Heart left ventricle (tissue), 16 donors: ENCODE data around the gene CACNA1D. TPM values are rescaled to one million over a fixed set of nuclear protein-coding genes. Genes with fewer than 3 reads are reported as not detected.

ENCODE experiments used
- ATAC-seq, 4 donors: fragments of 200-7000 bp; cut with Tn5 transposase; one replicate each; pipeline ENCODE4 v1.9.1; 2020 to 2022; ENCODE audit warnings: moderate library complexity in 4 of 4, mild to moderate bottlenecking in 3 of 4, moderate number of reproducible peaks in 1 of 4
- DNase-seq, 5 donors: peaks; one replicate each; pipeline ENCODE4 v3.0.0-alpha.2; 2020
- H3K27ac ChIP-seq, 12 donors: fragments of 200-600 bp; sonication (generic) in 4 of 12; one replicate each; pipeline versions ENCODE4 v1.5.0 to v1.8.0; 2016 to 2022; ENCODE audit warnings: mild to moderate bottlenecking in 2 of 12
- H3K27me3 ChIP-seq, 9 donors: fragments of 200-600 bp; sonication (generic) in 2 of 9; one replicate each; pipeline versions ENCODE4 v1.5.1 to v1.8.0; 2016 to 2022; ENCODE audit warnings: mild to moderate bottlenecking in 3 of 9
- H3K36me3 ChIP-seq, 9 donors: fragments of 200-600 bp; sonication (generic) in 2 of 9; one replicate each; pipeline versions ENCODE4 v1.5.0 to v1.8.0; 2018 to 2022; ENCODE audit warnings: mild to moderate bottlenecking in 2 of 9
- H3K4me1 ChIP-seq, 12 donors: fragments of 200-600 bp; sonication (generic) in 4 of 12; one replicate each; pipeline versions ENCODE4 v1.5.0 to v1.8.0; 2016 to 2022; ENCODE audit warnings: mild to moderate bottlenecking in 3 of 12
- H3K4me3 ChIP-seq, 12 donors: fragments of 200-600 bp; sonication (generic) in 4 of 12; one replicate each; pipeline versions ENCODE4 v1.5.0 to v1.8.0; 2017 to 2022; ENCODE audit warnings: mild to moderate bottlenecking in 9 of 12, moderate library complexity in 4 of 12
- H3K9me3 ChIP-seq, 12 donors: fragments of 200-600 bp; sonication (generic) in 4 of 12; one replicate each; pipeline versions ENCODE4 v1.5.0 to v1.8.0; 2016 to 2022; ENCODE audit warnings: mild to moderate bottlenecking in 1 of 12
- POLR2A ChIP-seq, 2 donors: fragments of 450-650 bp; IDR thresholded peaks; one replicate each; pipeline ENCODE4 v1.6.1; 2017; ENCODE audit warnings: antibody characterized with exemption in 2 of 2, mild to moderate bottlenecking in 2 of 2, moderate library complexity in 2 of 2
- WGBS, 4 donors: extraction: QIAGEN DNeasy Blood & Tissue Kit in 2 of 4; methylation state at CpG; one replicate each; pipeline versions ENCODE4 v1.1.5 to v1.1.7; 2013 to 2018; 5-methylcytosine and 5-hydroxymethylcytosine counted together
- intact Hi-C, 10 donors: fragments of 100-400 bp; cut with DNase I; formaldehyde crosslinking; loops; one replicate each; pipeline versions ENCODE4 v1.11.1 to v1.14.2; 2022
- polyA plus RNA-seq, 2 donors: library from polyadenylated mRNA; stranded (reverse); fragments of 200-250 nt; gene quantifications; one replicate each; pipeline ENCODE4 v1.2.3, GENCODE V29; 2013
- total RNA-seq, 9 donors: library from RNA; depleted of rRNA in 2 of 9; stranded (reverse); fragments of >200 nt in 2 of 9; fragmentation: NEBNext Ultra II Directional in 3 of 9; extraction: Animal tissue kit (Norgen Biotek cat#: 25700) in 3 of 9; gene quantifications; one replicate each; pipeline versions ENCODE4 v1.1.0 to v1.2.4, GENCODE V29; 2016 to 2023
- TF ChIP-seq, protein P1 (sequence below), 12 donors: fragments of 200-600 bp; sonication (generic) in 4 of 12; IDR thresholded peaks; one replicate each; pipeline versions ENCODE4 v1.5.0 to v1.8.0; 2018 to 2022; ENCODE audit warnings: antibody characterized with exemption in 12 of 12, mild to moderate bottlenecking in 5 of 12
- donor health status: ischemic (EF 13 %, LVEDD 7.1; RV severe dilation, severe dysfunction).
- donor health status: healthy with polysubstance abuse.
- donor health status: DM: no; HTN: yes; CAD: no.
- donor health status: DM: no; HTN: no; CAD: no.
- donor health status: ischemic (EF 25% LVEDD 6.9; RV normal size, moderate dysfunction).
- donor health status: ischemic (EF 25% LVEDD 5.7; RV mildly dilated, moderate dysfunction).
- donor health status: healthy.
- donor health status: DM: yes; HTN: yes; CAD: no.
- donor health status: ischemic (EF 35%, LVEDD 5.7; RV mildly dilated, moderate dysfunction).
- donor health status: nonischemic (EF 11% LVEDD 7.7; RV severe dilation, severe dysfunction).
- donor health status: DM: yes; HTN: yes; CAD: no.
- donor health status: PGD.
- donor health status: ischemic (EF 29% LVEDD 5.4; RV normal size, mild dysfunction).
- donor health status: nonischemic (EF 23%, LVEDD 6.1; RV moderate dilation, normal function).

Gene CACNA1D
- total and polyA plus RNA-seq, 11 donors = 0.06 to 2.4 (median 0.40) TPM; not detected in 1

GRCh38 chr3:53506763-53507145, 12.3 kb downstream of the CACNA1D start:
- TF ChIP-seq, protein P1, sequence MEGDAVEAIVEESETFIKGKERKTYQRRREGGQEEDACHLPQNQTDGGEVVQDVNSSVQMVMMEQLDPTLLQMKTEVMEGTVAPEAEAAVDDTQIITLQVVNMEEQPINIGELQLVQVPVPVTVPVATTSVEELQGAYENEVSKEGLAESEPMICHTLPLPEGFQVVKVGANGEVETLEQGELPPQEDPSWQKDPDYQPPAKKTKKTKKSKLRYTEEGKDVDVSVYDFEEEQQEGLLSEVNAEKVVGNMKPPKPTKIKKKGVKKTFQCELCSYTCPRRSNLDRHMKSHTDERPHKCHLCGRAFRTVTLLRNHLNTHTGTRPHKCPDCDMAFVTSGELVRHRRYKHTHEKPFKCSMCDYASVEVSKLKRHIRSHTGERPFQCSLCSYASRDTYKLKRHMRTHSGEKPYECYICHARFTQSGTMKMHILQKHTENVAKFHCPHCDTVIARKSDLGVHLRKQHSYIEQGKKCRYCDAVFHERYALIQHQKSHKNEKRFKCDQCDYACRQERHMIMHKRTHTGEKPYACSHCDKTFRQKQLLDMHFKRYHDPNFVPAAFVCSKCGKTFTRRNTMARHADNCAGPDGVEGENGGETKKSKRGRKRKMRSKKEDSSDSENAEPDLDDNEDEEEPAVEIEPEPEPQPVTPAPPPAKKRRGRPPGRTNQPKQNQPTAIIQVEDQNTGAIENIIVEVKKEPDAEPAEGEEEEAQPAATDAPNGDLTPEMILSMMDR (IDR thresholded peaks at IDR 0.05) = no peak
- no peak for TF ChIP-seq POLR2A (IDR thresholded peaks at IDR 0.05)
- H3K27me3 ChIP-seq = peaks cover 0 to 43% (median 14%) of the 10 kb centered on the region in 9 donors
- H3K9me3 ChIP-seq = no peaks in the 10 kb centered on the region
- intact Hi-C loops = loop anchor here in 1 of 10 donors (1.0 kb wide), 1 partner anchor 19 kb away; no protein-coding TSS in a partner anchor
- ATAC-seq = no peak
- H3K4me1 ChIP-seq = no peaks in the 10 kb centered on the region
- no peak overlapping the region for H3K27ac ChIP-seq
- H3K4me3 ChIP-seq = no peak overlapping the region
- no peak for DNase-seq
- H3K36me3 ChIP-seq = no peaks in the 10 kb centered on the region

- Histone ChIP-seq H3K36me3 (no peaks in the 10 kb centered on the region), H3K27me3 (peaks cover 0 to 48% (median 14%) of the 10 kb centered on the region in 9 donors), H3K9me3 (no peaks in the 10 kb centered on the region), H3K4me3 (no peak overlapping the region), H3K4me1 (no peaks in the 10 kb centered on the region), H3K27ac (no peak overlapping the region)
- intact Hi-C loops = no loop called here
- ATAC-seq (no peak), DNase-seq (no peak)
- WGBS, 4 donors = 72 to 79% (median 76%) methylated on average over 9 of the region's 9 CpGs
- no peak for TF ChIP-seq POLR2A (IDR thresholded peaks at IDR 0.05)
- TF ChIP-seq, protein P1 (IDR thresholded peaks at IDR 0.05) = no peak
Observed at GRCh38 chr3:53509494-53509893, 15.1 kb downstream of the CACNA1D start.

GRCh38 chr3:53510508-53510907, 16.1 kb downstream of the CACNA1D start:
- Histone ChIP-seq H3K36me3 (no peaks in the 10 kb centered on the region), H3K4me1 (no peaks in the 10 kb centered on the region), H3K27ac (no peak overlapping the region), H3K9me3 (no peaks in the 10 kb centered on the region), H3K4me3 (no peak overlapping the region), H3K27me3 (peaks cover 0 to 47% (median 11%) of the 10 kb centered on the region in 9 donors)
- ATAC-seq (no peak), DNase-seq (no peak)
- intact Hi-C loops = no loop called here
- TF ChIP-seq POLR2A (IDR thresholded peaks at IDR 0.05) = no peak
- TF ChIP-seq, protein P1 (IDR thresholded peaks at IDR 0.05) = no peak
- 54 to 64% (median 57%) methylated on average over 3 of the region's 3 CpGs for WGBS, 4 donors

DNA sequence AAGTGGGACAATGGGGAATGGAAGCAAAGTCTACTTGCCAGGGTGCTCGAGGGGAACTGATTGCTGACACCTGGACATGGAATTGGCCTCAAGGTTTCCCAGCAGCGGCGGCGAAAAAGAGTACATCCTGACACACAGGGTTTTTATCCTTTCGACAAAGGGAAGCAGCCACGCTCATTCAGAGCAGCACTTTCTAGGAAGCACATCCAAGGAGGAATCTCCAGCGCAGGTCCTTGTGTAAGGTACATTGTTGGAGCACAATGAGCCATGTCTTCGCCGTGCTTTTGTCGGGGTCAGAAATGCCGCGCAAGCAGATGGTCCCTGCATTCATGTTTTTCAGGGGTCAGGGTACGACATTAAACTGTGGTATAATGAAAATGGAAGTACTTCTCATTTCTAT, 16.8 kb downstream of the CACNA1D start:
- Histone ChIP-seq H3K36me3 (no peaks in the 10 kb centered on the region), H3K4me3 (no peak overlapping the region), H3K27ac (no peak overlapping the region), H3K4me1 (no peaks in the 10 kb centered on the region), H3K27me3 (peaks cover 0 to 47% (median 11%) of the 10 kb centered on the region in 9 donors), H3K9me3 (no peaks in the 10 kb centered on the region)
- 82 to 87% (median 84%) methylated on average over 13 of the region's 13 CpGs for WGBS, 4 donors
- no peak for TF ChIP-seq POLR2A (IDR thresholded peaks at IDR 0.05)
- TF ChIP-seq, protein P1 (IDR thresholded peaks at IDR 0.05) = no peak
- ATAC-seq (no peak), DNase-seq (no peak)
- intact Hi-C loops = no loop called here
